ENCODE measurements around the gene LRP5.

The LRP5 gene

GRCh38 chr11:68414496-68415221 is 102.3 kb downstream of the LRP5 start:
- no peak for TF ChIP-seq CTCF (IDR thresholded peaks at IDR 0.05)
- no peak for DNase-seq
- Mint-ChIP-seq H3K36me3 (ENCODE audit: low read depth) (peaks cover 60% of the 10 kb centered on the region), H3K9me3 (no peaks in the 10 kb centered on the region), H3K27ac (no peak overlapping the region), H3K4me3 (no peak overlapping the region), H3K27me3 (ENCODE audit: low read depth, poor library complexity) (peaks cover 2% of the 10 kb centered on the region), H3K4me1 (peaks cover 6% of the 10 kb centered on the region)

GRCh38 chr11:68416070-68416578 is 103.7 kb downstream of the LRP5 start:
- DNase-seq = no peak
- Mint-ChIP-seq H3K9me3 (no peaks in the 10 kb centered on the region), H3K27me3 (ENCODE audit: low read depth, poor library complexity) (peaks cover 2% of the 10 kb centered on the region), H3K27ac (no peak overlapping the region), H3K4me3 (no peak overlapping the region), H3K36me3 (ENCODE audit: low read depth) (peaks cover 61% of the 10 kb centered on the region), H3K4me1 (peaks cover 6% of the 10 kb centered on the region)
- no peak for TF ChIP-seq CTCF (IDR thresholded peaks at IDR 0.05)

DNA sequence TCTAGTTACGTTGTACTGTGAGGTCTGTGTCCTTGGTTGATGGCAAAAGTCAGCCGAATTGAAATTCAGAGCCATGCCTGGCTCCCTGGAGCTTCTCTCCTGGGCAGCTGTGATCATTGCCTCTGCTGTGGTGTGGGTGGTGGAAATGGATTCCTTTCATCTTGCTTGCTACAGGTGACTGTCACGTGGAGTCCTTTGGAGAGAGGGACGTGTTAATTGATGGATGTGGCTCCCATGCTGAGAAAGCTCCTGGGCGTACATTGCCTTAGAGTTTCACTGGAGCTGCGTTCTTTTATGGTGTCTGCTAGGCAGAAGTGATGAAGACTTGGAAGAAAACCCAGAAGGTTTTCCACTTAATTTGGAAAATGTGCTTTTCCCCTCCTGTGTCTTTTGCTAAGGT is 106.3 kb downstream of the LRP5 start:
- DNase-seq = no peak
- no peak for TF ChIP-seq CTCF (IDR thresholded peaks at IDR 0.05)
- no peaks in the 10 kb centered on the region for H3K9me3 Mint-ChIP-seq
- peak overlapping the region; percentile 65 for H3K27ac Mint-ChIP-seq
- peaks cover 64% of the 10 kb centered on the region for H3K36me3 Mint-ChIP-seq (ENCODE audit: low read depth)
- H3K4me1 Mint-ChIP-seq = peaks cover 12% of the 10 kb centered on the region
- no peak overlapping the region for H3K4me3 Mint-ChIP-seq
- peaks cover 2% of the 10 kb centered on the region for H3K27me3 Mint-ChIP-seq (ENCODE audit: low read depth, poor library complexity)

DNA sequence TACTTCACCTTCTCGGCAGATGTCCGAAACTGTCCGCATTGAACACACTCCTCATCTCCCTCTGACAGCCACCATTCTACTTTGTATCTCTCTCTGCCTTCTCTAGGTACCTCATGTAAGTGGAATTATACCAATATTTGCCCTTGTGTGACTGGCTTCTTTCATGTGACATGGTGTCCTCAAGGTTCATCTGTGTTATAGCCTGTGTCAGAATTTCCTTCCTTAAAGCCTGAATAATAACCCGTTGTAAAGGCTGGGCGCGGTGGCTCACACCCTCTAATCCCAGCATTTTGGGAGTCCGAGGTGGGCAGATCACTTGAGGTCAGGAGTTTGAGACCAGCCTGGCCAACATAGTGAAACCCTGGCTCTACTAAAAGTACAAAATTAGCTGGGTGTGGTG is 107.8 kb downstream of the LRP5 start:
- DNase-seq = no peak
- Mint-ChIP-seq H3K4me3 (no peak overlapping the region), H3K36me3 (ENCODE audit: low read depth) (peaks cover 60% of the 10 kb centered on the region), H3K9me3 (no peaks in the 10 kb centered on the region), H3K4me1 (peaks cover 12% of the 10 kb centered on the region), H3K27me3 (ENCODE audit: low read depth, poor library complexity) (peaks cover 2% of the 10 kb centered on the region), H3K27ac (no peak overlapping the region)
- TF ChIP-seq CTCF (IDR thresholded peaks at IDR 0.05) = no peak

- Mint-ChIP-seq H3K9me3 (peaks cover 7% of the 10 kb centered on the region), H3K27me3 (ENCODE audit: low read depth, poor library complexity) (peaks cover under 1% of the 10 kb centered on the region), H3K27ac (peak overlapping the region; percentile 29), H3K36me3 (ENCODE audit: low read depth) (peaks cover 71% of the 10 kb centered on the region), H3K4me3 (no peak overlapping the region), H3K4me1 (peaks cover 11% of the 10 kb centered on the region)
- TF ChIP-seq CTCF (IDR thresholded peaks at IDR 0.05) = no peak
- DNase-seq = no peak
Observed at GRCh38 chr11:68423481-68423880, 111.1 kb downstream of the LRP5 start.

DNA sequence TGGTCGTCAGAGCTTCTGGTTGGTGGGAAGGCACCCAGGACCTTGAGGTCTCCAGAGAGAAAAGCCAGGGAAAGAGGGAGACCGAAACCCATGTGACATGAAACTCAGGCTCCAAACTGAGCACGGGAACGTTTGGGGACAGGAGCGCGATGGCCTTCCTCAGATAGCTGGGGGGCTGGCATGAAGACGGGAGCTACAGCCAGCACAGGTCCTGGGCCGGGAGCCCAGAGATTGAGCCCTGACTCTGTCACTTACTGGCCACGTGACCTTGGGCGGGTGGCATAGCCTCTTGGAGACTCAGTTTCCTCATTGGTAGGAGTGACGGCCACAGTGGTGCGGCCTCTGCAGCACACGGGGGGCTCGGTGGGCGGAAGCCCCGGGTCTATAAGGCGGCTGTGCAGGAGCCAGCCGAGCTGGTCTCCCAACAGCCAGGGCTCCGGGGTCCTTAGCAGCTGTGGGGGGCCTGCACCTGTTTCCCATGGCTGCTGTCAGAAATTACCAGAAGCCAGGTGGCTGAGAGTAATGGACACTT is 111.8 kb downstream of the LRP5 start:
- Mint-ChIP-seq H3K36me3 (ENCODE audit: low read depth) (peaks cover 71% of the 10 kb centered on the region), H3K27ac (peak overlapping the region; percentile 69), H3K4me3 (no peak overlapping the region), H3K9me3 (peaks cover 14% of the 10 kb centered on the region), H3K27me3 (ENCODE audit: low read depth, poor library complexity) (no peaks in the 10 kb centered on the region), H3K4me1 (peaks cover 6% of the 10 kb centered on the region)
- TF ChIP-seq CTCF (IDR thresholded peaks at IDR 0.05) = no peak
- no peak for DNase-seq

Data from nephron progenitor cell (in vitro differentiated cells).